Heart right ventricle (tissue), 16 donors: Measurements from ENCODE around the gene CCDC27. TPM values are rescaled to one million over a fixed set of nuclear protein-coding genes. Genes with fewer than 3 reads are reported as not detected.
A peak's percentile ranks its signal among the peaks of the same experiment; 100 is the strongest.

Source experiments
- ATAC-seq, 8 donors: fragments of 200-7000 bp; cut with Tn5 transposase; one replicate each; pipeline ENCODE4 v1.9.1; 2020; ENCODE audit warnings: mild to moderate bottlenecking in 8 of 8, moderate library complexity in 8 of 8, moderate number of reproducible peaks in 1 of 8
- DNase-seq, 2 donors: peaks; one replicate each; pipeline ENCODE4 v3.0.0-alpha.2; 2020
- H3K27ac ChIP-seq, 10 donors: fragments of 200-600 bp; sonication (generic) in 2 of 10; one replicate each; pipeline versions ENCODE4 v1.5.0 to v1.8.0; 2020 to 2022; ENCODE audit warnings: mild to moderate bottlenecking in 3 of 10
- H3K27me3 ChIP-seq, 7 donors: fragments of 200-600 bp; one replicate each; pipeline ENCODE4 v1.8.0; 2021 to 2022; ENCODE audit warnings: mild to moderate bottlenecking in 2 of 7
- H3K36me3 ChIP-seq, 9 donors: fragments of 200-600 bp; sonication (generic) in 1 of 9; one replicate each; pipeline versions ENCODE4 v1.5.0 to v1.8.0; 2020 to 2022; ENCODE audit warnings: mild to moderate bottlenecking in 2 of 9
- H3K4me1 ChIP-seq, 9 donors: fragments of 200-600 bp; sonication (generic) in 1 of 9; one replicate each; pipeline versions ENCODE4 v1.5.0 to v1.8.0; 2020 to 2022; ENCODE audit warnings: mild to moderate bottlenecking in 4 of 9
- H3K4me3 ChIP-seq, 10 donors: fragments of 200-600 bp; sonication (generic) in 2 of 10; one replicate each; pipeline versions ENCODE4 v1.5.0 to v1.8.0; 2020 to 2022; ENCODE audit warnings: mild to moderate bottlenecking in 7 of 10, moderate library complexity in 2 of 10
- H3K9me3 ChIP-seq, 11 donors: fragments of 200-600 bp in 10 of 11; sonication (generic) in 2 of 11; one replicate each; pipeline versions ENCODE4 v1.5.0 to v1.8.0; 2013 to 2022; ENCODE audit warnings: mild to moderate bottlenecking in 2 of 11, control low read depth in 1 of 11, moderate library complexity in 1 of 11
- WGBS, 2 donors: extraction: QIAGEN DNeasy Blood & Tissue Kit; methylation state at CpG; one replicate each; pipeline ENCODE4 v1.1.7; 2013; ENCODE audit warnings: inconsistent platforms in 1 of 2; 5-methylcytosine and 5-hydroxymethylcytosine counted together
- intact Hi-C, 10 donors: fragments of 100-400 bp; cut with DNase I; formaldehyde crosslinking; loops; one replicate each; pipeline versions ENCODE4 v1.11.1 to v1.14.2; 2022
- polyA plus RNA-seq, 2 donors: library from polyadenylated mRNA; stranded (reverse); fragments of 200-250 nt; gene quantifications; one replicate each; pipeline ENCODE4 v1.2.3, GENCODE V29; 2013
- total RNA-seq, 10 donors: library from RNA; stranded (reverse); fragmentation: NEBNext Ultra II Directional in 3 of 10; extraction: Animal tissue kit (Norgen Biotek cat#: 25700) in 3 of 10; gene quantifications; one replicate each; pipeline versions ENCODE4 v1.2.1 to v1.2.4, GENCODE V29; 2021 to 2023
- TF ChIP-seq, protein P1 (sequence below), 9 donors: fragments of 200-600 bp; sonication (generic) in 2 of 9; IDR thresholded peaks; one replicate each; pipeline versions ENCODE4 v1.5.0 to v1.8.0; 2021 to 2022; ENCODE audit warnings: antibody characterized with exemption in 9 of 9, mild to moderate bottlenecking in 5 of 9, moderate library complexity in 1 of 9
- donor health status: Arrhythmogenic right ventricular cardiomyopathy.
- donor health status: ischemic (EF 13 %, LVEDD 7.1; RV severe dilation, severe dysfunction).
- donor health status: healthy with polysubstance abuse.
- donor health status: DM: no; HTN: yes; CAD: no.
- donor health status: DM: no; HTN: no; CAD: no.
- donor health status: ischemic (EF 25% LVEDD 6.9; RV normal size, moderate dysfunction).
- donor health status: ischemic (EF 25% LVEDD 5.7; RV mildly dilated, moderate dysfunction).
- donor health status: healthy.
- donor health status: DM: yes; HTN: yes; CAD: no.
- donor health status: Ischemic cardiomyopathy.
- donor health status: ischemic (EF 35%, LVEDD 5.7; RV mildly dilated, moderate dysfunction).
- donor health status: nonischemic (EF 11% LVEDD 7.7; RV severe dilation, severe dysfunction).
- donor health status: DM: yes; HTN: yes; CAD: no.
- donor health status: PGD.
- donor health status: ischemic (EF 29% LVEDD 5.4; RV normal size, mild dysfunction).
- donor health status: nonischemic (EF 23%, LVEDD 6.1; RV moderate dilation, normal function).

CCDC27 gene
- total and polyA plus RNA-seq, 12 donors: 0.03 TPM; not detected in 11

DNA sequence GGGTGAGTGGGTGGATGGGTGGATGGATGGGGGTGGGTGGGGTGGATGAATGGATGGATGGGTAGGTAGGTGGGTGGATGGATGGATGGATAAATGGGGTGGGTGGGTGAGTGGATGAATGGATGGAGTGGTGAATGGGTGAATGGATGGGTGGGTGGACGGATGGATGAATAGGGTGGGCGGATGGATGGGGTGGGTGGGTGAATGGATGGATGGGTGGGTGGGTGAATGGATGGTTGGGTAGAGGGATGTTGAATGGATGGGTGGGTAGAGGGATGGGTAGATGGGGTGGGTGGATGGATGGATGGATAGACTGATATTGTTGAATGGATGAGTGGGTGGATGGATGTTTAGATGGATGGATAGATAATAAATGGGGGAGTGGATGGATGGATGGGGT lies 26.9 kb upstream of the CCDC27 start:
- no peaks in the 10 kb centered on the region for H3K9me3 ChIP-seq
- H3K27ac ChIP-seq: no peak overlapping the region
- no peaks in the 10 kb centered on the region for H3K36me3 ChIP-seq
- H3K27me3 ChIP-seq: peaks cover 0 to 28% (median 12%) of the 10 kb centered on the region in 7 donors
- H3K4me3 ChIP-seq: no peak overlapping the region
- intact Hi-C loops: loop anchor here in 5 of 10 donors (2.0 to 10.0 kb wide), 5 partner anchors 31 to 271 kb away; partner anchors contain the start of gene ARHGEF16 (in 1 of the 5)
- 94 to 100% methylated on average over 2 of the region's 2 CpGs for WGBS, 2 donors
- no peak for DNase-seq
- TF ChIP-seq, protein P1, sequence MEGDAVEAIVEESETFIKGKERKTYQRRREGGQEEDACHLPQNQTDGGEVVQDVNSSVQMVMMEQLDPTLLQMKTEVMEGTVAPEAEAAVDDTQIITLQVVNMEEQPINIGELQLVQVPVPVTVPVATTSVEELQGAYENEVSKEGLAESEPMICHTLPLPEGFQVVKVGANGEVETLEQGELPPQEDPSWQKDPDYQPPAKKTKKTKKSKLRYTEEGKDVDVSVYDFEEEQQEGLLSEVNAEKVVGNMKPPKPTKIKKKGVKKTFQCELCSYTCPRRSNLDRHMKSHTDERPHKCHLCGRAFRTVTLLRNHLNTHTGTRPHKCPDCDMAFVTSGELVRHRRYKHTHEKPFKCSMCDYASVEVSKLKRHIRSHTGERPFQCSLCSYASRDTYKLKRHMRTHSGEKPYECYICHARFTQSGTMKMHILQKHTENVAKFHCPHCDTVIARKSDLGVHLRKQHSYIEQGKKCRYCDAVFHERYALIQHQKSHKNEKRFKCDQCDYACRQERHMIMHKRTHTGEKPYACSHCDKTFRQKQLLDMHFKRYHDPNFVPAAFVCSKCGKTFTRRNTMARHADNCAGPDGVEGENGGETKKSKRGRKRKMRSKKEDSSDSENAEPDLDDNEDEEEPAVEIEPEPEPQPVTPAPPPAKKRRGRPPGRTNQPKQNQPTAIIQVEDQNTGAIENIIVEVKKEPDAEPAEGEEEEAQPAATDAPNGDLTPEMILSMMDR (IDR thresholded peaks at IDR 0.05): no peak
- H3K4me1 ChIP-seq: peaks cover 0 to 4% (median 0%) of the 10 kb centered on the region in 9 donors
- no peak for ATAC-seq

DNA sequence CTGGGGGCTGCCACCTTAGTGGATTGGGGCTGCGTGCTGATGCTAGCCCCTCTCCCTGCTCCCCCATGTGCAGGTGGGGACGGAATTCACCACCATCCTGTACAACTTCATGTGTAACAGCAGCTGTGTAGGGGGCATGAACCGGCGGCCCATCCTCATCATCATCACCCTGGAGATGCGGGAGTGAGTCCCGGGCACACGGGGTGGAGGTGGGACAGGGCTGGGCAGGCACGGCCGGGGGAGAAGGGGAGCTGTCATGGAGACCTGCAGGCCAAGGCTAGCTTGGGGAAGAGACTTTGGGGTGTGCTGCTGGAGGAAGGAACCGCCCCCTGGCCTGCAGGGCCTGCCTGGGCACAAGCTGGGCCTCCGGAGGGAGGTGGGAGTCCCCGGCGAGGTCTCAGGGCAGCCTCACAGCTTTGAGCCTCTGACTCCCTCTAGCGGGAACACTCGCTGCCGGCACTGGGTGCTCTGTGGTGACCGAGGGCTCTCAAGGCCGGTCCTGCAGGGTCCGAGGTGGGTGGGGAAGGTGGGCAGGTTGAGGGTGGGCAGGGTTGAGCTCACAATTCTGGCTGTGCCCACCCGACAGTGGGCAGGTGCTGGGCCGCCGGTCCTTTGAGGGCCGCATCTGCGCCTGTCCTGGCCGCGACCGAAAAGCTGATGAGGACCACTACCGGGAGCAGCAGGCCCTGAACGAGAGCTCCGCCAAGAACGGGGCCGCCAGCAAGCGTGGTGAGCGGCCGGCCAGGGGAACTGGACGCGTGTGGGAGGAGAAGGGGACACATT lies 25.0 kb upstream of the CCDC27 start:
- 54 to 56% methylated on average over 37 of the region's 37 CpGs for WGBS, 2 donors
- peaks cover 0 to 29% (median 14%) of the 10 kb centered on the region in 7 donors for H3K27me3 ChIP-seq
- no peaks in the 10 kb centered on the region for H3K36me3 ChIP-seq
- H3K9me3 ChIP-seq: no peaks in the 10 kb centered on the region
- ATAC-seq (peak in 3 of 8 donors; percentile 14 to 22 (median 16)), DNase-seq (peak in 1 of 2 donors; percentile 21)
- H3K27ac ChIP-seq: no peak overlapping the region
- no peak overlapping the region for H3K4me3 ChIP-seq
- peaks cover 0 to 13% (median 7%) of the 10 kb centered on the region in 9 donors for H3K4me1 ChIP-seq
- intact Hi-C loops: loop anchor here in 4 of 10 donors (5.0 to 10.0 kb wide), 4 partner anchors 162 to 272 kb away; partner anchors contain the start of gene ARHGEF16 (in 1 of the 4)
- TF ChIP-seq, protein P1 (IDR thresholded peaks at IDR 0.05): peak in 8 of 9 donors; percentile 12 to 54 (median 36)

DNA sequence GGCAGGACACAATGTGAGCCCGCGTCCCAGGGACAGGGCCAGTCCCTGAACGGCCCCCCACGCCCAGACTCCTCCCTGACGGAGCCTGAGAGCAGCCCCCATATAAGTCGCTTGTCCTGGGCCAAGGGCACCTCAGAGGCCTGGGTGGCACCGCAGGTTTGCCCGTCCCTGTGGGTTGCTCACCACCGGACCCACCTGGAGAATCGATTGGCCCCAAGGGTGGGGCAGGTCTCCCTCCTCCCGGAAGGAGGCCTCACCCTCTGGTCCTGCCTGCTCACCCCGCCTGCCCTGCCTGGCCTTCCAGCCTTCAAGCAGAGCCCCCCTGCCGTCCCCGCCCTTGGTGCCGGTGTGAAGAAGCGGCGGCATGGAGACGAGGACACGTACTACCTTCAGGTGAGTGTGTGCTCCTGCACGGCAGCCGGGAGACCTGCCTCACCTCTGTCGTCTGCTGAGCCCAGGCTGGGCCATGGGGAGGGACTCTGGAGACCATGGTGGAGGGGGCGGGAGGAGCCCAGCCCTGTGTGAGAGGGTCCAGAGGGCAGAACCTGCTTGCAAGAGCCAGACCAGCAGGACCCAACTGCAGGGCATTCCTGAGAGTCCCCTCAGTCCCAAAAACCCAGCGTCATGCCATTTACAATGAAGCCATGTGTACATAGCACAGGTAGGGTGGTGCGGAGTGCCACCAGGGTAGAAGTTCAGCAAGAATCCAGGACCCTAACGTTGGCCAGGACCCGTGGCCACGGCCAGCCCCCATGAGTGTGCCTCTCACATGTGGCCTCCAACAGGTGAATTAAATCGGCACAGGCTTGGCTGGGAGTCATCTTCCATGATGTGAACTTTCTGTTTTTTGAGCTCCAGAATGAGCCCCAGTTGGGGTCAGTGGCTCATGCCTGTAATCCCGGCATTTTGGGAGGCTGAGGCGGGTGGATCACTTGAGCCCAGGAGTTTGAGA lies 24.1 kb upstream of the CCDC27 start:
- TF ChIP-seq, protein P1 (IDR thresholded peaks at IDR 0.05): no peak
- Histone ChIP-seq H3K4me3 (no peak overlapping the region), H3K27me3 (peaks cover 0 to 37% (median 15%) of the 10 kb centered on the region in 7 donors), H3K9me3 (no peaks in the 10 kb centered on the region), H3K27ac (no peak overlapping the region), H3K36me3 (no peaks in the 10 kb centered on the region), H3K4me1 (peaks cover 0 to 21% (median 11%) of the 10 kb centered on the region in 9 donors)
- ATAC-seq (no peak), DNase-seq (peak in 1 of 2 donors; percentile 9)
- intact Hi-C loops: loop anchor here in 4 of 10 donors (5.0 to 10.0 kb wide), 4 partner anchors 163 to 273 kb away; partner anchors contain the start of gene ARHGEF16 (in 1 of the 4)
- WGBS, 2 donors: 85% methylated on average over 31 of the region's 31 CpGs
